Ureter (tissue), 1 donor: ENCODE results near the gene ISCA2. TPM values are rescaled to one million over a fixed set of nuclear protein-coding genes. Genes with fewer than 3 reads are reported as not detected.

ENCODE experiments used
- DNase-seq: peaks from one replicate; pipeline ENCODE4 v3.0.0-alpha.2; 2020; ENCODE audit warnings: low spot score
- total RNA-seq: library from RNA; stranded (reverse); gene quantifications from one replicate; pipeline ENCODE4 v1.2.4, GENCODE V29; 2023
- donor health status: DM: yes; HTN: yes; CAD: no.

Gene ISCA2
- total RNA-seq, 1 donor from 2014 or later = 25.6 TPM

- no peak for DNase-seq
Observed at GRCh38 chr14:74508292-74508731, 14.7 kb downstream of the ISCA2 start.

- DNase-seq = no peak
Observed at GRCh38 chr14:74508844-74509428, 15.4 kb downstream of the ISCA2 start.

- no peak for DNase-seq
Observed at GRCh38 chr14:74509587-74510222, 16.1 kb downstream of the ISCA2 start.

DNA sequence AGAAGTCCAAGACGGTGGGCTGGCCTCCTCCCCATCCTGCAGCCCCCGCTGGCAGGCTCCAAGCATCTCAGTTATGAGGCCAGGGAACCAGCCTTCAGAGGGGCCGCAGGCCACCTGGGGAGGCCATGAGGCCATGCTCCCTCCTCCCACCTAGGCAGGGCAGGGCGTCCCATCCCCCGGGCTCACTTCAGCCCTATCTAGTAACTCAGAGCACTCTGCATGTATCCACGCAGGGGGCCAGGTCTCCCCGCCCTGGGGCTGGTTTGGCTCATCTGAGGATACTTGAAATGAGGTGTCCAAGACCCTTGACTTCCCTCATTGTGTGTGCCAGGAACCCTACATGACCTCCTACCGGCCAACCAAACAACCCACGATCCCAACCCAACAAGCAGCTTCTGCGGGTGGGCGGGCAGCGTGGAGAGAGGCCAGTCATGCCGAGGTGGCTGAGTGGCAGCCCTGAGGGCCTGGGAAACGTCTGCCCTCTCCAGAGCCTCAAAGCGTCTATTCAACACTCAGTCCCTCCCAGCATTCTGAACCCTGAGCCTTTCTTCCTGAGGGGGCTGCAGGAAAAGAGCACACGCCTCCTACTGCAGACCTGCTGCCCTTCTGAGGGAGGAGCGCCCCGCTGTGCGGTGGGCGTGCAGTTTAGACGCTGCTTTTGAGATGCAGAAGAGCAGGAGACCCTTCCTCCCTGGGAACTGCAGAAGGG is 16.8 kb downstream of the ISCA2 start:
- no peak for DNase-seq

- DNase-seq = no peak
Observed at GRCh38 chr14:74510959-74511409, 17.4 kb downstream of the ISCA2 start.

DNA sequence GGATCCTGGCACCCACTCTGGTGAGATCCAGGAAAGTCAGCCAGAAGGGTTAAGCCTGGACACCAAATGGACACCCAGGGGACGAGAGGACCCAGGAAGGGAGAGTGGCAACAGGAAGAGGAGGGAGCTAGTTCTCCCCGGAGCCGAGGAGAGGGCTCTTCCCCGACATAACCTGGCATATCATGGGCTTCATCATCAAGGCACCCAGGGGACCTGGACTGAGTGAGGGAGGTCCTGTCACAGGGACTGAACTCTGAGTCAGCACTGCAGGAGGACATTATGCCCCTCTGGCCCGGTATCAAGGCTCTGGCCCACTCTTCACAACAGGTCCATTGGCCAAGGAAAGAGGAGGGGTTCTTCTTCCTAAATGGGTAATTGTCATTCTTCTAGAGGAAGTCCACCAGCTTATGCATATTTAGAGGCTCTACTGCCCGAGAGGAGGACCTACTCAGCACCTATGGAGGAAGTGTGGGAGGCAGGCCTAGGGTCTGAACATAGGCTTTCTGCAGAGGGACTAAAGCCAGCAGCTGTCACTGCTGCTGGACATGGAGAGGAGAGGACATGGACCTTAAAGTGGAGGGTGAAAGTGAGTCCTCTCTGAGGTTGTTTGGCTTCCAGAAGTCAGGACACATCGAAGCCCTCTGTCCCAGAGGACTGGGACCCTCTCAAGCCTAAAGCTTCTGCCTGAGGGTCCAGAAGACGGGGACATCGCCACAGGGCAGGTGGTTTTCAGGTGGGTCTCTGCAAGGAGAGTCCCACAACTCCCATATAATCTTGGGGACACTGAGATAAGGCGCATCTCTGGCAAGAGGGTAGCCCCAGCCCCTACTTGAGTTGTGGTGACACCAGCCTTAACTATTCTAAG is 18.6 kb downstream of the ISCA2 start:
- no peak for DNase-seq

GRCh38 chr14:74514471-74514941 is 20.9 kb downstream of the ISCA2 start:
- no peak for DNase-seq

DNA sequence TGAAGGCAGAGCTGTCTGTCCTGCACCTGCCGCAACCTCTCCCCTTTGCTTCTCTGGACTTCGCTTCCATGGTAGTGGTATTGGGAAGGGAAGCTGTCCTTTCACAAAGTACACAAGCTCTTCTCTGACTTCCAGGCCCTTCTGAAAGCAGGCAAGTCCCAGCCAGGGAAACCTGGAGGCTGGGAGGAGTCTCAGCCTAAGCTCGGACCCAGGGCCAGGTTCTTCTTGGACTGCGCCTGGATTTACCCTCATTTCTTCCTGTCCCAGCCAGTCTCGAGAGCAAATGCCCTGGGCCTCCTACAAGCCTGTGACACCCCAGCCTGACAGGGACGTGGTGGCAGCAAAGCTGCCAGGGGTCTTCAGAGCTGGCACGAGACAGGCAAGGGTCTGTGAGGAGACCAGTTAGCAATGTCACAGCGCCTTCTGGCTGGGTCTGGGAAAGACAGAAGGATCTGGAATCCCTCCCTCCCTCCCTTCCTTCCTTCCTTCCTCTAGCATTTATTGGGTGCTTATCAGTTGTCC is 22.4 kb downstream of the ISCA2 start:
- no peak for DNase-seq

GRCh38 chr14:74516451-74517160 is 23.0 kb downstream of the ISCA2 start:
- no peak for DNase-seq

GRCh38 chr14:74517731-74518130 is 24.2 kb downstream of the ISCA2 start:
- DNase-seq = no peak

- DNase-seq = no peak
Observed at GRCh38 chr14:74518221-74518620, 24.7 kb downstream of the ISCA2 start.

- DNase-seq = no peak
Observed at GRCh38 chr14:74519316-74520074, 25.9 kb downstream of the ISCA2 start.

GRCh38 chr14:74521756-74522155 is 28.2 kb downstream of the ISCA2 start:
- no peak for DNase-seq

- no peak for DNase-seq
Observed at GRCh38 chr14:74522740-74523139, 29.2 kb downstream of the ISCA2 start.

- DNase-seq = no peak
Observed at GRCh38 chr14:74524076-74524811, 30.7 kb downstream of the ISCA2 start.

DNA sequence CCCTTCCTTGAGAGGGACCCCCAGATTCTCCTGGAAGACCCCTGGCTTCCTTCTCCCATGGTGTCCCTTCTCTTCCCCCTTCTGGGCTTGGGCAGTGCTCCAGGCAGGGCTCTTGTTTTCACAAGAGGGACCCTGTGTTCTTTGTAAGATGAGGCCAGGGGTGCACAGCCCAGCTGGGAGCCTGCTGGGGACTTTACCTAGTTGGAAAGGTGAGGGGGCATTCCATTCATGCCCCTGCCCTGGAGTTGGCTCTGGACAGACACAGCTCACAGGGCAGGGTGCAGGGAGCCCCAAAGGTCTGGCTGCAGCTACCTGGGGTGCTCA is 31.2 kb downstream of the ISCA2 start:
- no peak for DNase-seq

- no peak for DNase-seq
Observed at GRCh38 chr14:74525361-74525851, 31.8 kb downstream of the ISCA2 start.

- DNase-seq = no peak
Observed at GRCh38 chr14:74526854-74527585, 33.5 kb downstream of the ISCA2 start.

DNA sequence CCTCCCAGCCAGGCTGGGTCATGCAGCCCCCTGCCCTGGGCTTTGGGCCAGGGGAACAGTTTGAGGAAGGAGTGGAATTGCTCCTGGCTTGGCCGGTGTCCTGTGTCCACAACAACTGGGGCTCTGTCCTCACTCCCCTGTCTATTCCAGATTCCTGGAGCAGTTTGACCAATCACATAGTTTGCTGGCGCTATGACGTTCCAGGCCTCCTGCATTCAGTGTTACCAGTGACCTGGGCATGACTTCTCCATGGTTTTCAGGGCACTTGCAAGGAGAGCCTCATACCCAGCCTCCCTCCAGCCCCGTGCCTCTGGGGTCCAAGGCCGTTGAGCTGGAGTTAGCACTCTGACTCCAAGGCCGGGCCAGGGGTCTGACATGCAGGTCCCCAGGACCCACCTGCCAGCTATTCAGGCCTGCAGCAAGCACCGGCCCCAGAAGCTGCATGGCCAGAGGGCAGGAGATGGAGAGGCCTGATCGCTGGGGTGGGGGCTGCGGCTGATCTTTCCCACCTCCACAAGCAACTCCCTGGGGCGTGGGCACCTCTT is 34.2 kb downstream of the ISCA2 start:
- no peak for DNase-seq
